ENCODE measurements around the gene PRPF40B.

DNA sequence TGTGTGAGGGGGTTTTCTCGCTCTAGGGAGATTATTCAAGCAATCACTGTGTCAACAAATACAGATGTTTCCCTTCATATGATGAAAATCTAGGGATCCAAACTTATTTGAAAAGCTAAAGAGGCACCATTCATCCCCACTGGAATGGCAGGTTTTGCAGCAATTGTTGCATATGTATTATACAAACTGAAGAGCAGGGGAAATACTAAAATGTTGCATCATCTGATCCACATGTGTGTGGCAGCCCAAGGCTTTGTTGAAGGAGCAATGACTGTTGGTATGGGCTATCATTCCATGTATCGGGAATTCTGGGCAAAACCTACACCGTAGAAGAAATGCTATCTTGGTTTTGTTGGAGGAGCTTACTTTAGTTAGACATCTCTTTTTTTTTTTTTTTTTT lies 4.1 kb upstream of the PRPF40B start:
- TF ChIP-seq, protein P1, sequence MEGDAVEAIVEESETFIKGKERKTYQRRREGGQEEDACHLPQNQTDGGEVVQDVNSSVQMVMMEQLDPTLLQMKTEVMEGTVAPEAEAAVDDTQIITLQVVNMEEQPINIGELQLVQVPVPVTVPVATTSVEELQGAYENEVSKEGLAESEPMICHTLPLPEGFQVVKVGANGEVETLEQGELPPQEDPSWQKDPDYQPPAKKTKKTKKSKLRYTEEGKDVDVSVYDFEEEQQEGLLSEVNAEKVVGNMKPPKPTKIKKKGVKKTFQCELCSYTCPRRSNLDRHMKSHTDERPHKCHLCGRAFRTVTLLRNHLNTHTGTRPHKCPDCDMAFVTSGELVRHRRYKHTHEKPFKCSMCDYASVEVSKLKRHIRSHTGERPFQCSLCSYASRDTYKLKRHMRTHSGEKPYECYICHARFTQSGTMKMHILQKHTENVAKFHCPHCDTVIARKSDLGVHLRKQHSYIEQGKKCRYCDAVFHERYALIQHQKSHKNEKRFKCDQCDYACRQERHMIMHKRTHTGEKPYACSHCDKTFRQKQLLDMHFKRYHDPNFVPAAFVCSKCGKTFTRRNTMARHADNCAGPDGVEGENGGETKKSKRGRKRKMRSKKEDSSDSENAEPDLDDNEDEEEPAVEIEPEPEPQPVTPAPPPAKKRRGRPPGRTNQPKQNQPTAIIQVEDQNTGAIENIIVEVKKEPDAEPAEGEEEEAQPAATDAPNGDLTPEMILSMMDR (IDR thresholded peaks at IDR 0.05; ENCODE audit: insufficient read depth, low read length, poor library complexity, severe bottlenecking), result no peak
- TF ChIP-seq EZH2phosphoT487 (conservative IDR thresholded peaks at IDR 0.05; ENCODE audit: low read length), result no peak
